HG03565 (cell line): ENCODE results near the gene C4orf50.

Source experiments
- ATAC-seq: cut with Tn5 transposase; IDR thresholded peaks from one replicate; pipeline ENCODE4 v1.9.1; 2021; ENCODE audit warnings: mild to moderate bottlenecking, moderate library complexity; ENCODE audit not compliant: unreplicated experiment

The C4orf50 gene

GRCh38 chr4:5927116-5927515 lies 91.1 kb downstream of the C4orf50 start:
- no peak for ATAC-seq

DNA sequence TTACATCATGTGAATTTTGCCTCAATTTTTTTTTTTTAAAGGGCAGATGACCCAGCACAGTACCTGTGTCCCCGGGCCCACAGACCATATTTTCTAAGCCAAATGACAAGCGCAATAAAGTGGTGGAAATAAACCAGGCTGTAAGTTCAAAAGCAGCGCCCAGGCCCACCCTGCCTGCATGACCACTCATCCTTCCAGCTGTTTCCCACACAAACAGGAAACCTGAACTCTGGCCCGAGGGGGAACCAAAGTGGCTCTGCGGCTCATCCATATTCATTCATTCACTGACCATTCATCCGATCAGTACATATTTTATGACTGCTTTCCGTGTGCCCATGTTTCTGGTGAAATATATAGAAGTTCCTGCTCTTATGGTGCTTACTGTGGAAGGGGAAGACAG lies 91.6 kb downstream of the C4orf50 start:
- no peak for ATAC-seq

GRCh38 chr4:5925419-5926200 lies 92.6 kb downstream of the C4orf50 start:
- no peak for ATAC-seq

GRCh38 chr4:5924461-5925125 lies 93.6 kb downstream of the C4orf50 start:
- no peak for ATAC-seq

GRCh38 chr4:5923376-5923775 lies 94.9 kb downstream of the C4orf50 start:
- ATAC-seq, result no peak

GRCh38 chr4:5922556-5922955 lies 95.7 kb downstream of the C4orf50 start:
- ATAC-seq, result no peak

GRCh38 chr4:5921981-5922380 lies 96.2 kb downstream of the C4orf50 start:
- no peak for ATAC-seq

GRCh38 chr4:5921101-5921980 lies 96.9 kb downstream of the C4orf50 start:
- ATAC-seq, result no peak

DNA sequence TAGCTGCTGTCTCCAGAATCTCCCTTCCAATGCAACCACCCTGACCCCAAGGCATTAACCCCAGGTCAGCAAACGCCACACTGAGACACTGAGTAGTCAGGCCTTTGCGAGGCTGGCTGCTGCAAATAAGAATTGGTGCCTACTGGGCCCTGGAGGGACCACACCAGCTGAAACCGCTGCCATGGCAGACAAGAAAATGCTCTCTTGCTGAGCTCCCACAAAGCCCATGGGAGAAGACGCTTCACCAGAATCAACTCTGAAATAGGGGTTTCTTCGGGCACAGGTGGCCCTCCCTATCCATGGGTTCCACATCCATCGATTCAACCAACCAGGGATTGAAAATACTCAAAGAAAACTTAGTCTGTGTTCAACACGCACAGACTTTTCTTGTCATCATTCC lies 98.7 kb downstream of the C4orf50 start:
- no peak for ATAC-seq

GRCh38 chr4:5919044-5919443 lies 99.2 kb downstream of the C4orf50 start:
- no peak for ATAC-seq

- ATAC-seq, result no peak
These were observed 99.8 kb downstream of the C4orf50 start for GRCh38 chr4:5918331-5918985.

- no peak for ATAC-seq
These were observed 100.6 kb downstream of the C4orf50 start for GRCh38 chr4:5917672-5918071.

DNA sequence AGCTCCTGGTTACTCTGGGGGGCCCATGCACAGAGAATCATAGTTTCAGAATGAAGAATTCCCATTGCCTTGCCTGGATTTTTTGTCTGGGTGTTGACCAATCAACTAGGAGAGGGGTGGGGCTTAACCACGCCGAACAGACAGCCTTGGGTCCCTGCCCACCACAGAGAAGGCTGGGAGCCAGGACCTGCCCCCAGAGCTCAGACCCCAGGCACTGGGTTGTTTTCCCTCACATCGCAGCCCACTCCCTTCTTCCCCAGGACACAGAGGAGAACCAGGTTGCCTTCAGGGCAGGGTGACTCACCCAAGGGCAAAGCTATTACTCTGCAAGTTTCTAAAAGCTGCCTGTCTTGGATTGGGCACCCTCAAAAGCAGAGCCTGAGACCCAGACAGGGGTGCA lies 102.0 kb downstream of the C4orf50 start:
- no peak for ATAC-seq

- no peak for ATAC-seq
These were observed 104.8 kb downstream of the C4orf50 start for GRCh38 chr4:5913454-5913853.

DNA sequence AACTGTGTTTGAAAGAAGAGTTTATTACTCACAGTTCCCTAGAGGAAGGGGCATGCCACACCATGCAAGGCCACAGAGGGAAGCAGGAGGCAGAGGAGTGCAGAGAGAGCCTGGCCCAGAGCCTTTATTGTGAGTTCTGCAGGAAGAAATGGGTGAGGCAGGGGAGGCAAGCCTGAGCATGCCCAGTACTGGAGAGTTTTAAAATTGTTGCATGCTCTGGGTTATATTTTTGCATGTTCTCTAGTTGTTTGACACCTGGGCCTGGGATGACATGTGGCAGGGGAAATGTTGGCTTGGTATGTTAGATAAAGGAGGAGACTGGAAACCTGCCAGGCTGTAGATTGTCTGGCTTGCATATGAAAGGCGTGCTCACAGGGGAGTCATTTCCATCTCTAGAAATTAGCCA lies 105.6 kb downstream of the C4orf50 start:
- no peak for ATAC-seq

- no peak for ATAC-seq
These were observed 109.3 kb downstream of the C4orf50 start for GRCh38 chr4:5908876-5909427.

- ATAC-seq, result no peak
These were observed 112.0 kb downstream of the C4orf50 start for GRCh38 chr4:5906191-5906590.

GRCh38 chr4:5905714-5906113 lies 112.5 kb downstream of the C4orf50 start:
- ATAC-seq, result no peak

GRCh38 chr4:5900844-5901243 lies 117.4 kb downstream of the C4orf50 start:
- ATAC-seq, result no peak

DNA sequence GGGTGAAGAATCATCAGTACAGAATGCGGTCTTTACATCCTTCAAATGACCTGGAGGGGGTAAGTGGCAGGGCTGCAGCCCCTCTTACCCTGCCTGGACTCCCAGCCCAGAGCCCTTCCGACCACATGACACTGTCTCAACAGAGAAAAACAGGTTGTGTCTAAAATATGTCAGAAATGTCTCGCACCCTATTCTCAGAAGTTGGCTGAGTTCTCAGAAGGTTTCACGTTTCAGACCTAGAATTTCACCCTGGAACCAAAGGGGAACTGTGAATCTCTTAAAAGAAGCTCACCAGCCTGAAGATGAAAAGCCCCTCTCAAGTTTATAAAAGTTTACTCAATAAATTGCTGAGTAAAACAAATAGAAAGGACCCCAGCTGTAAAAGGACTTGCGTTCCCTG lies 118.3 kb downstream of the C4orf50 start:
- no peak for ATAC-seq

GRCh38 chr4:5899396-5899795 lies 118.8 kb downstream of the C4orf50 start:
- ATAC-seq, result no peak
